ENCODE results near the gene FAS. TPM values are rescaled to one million over a fixed set of nuclear protein-coding genes. Genes with fewer than 3 reads are reported as not detected.

Gene FAS
- polyA plus RNA-seq, 1 of the 3 experiments (the other 2 are of a cell fraction): 31.5 TPM

GRCh38 chr10:88953662-88954061 is 36.9 kb upstream of the FAS start:
- peaks cover 19% of the 10 kb centered on the region; the same call in 1 of the 2 replicates for H3K79me2 ChIP-seq (ENCODE audit: insufficient read depth)
- H3K36me3 ChIP-seq (replicated peaks in 1 of 2; ENCODE audit: control insufficient read depth in 1 of 2, insufficient read depth in 2 of 2, low read length in 1 of 2): no peaks in the 10 kb centered on the region
- no peaks in the 10 kb centered on the region for H3K9me3 ChIP-seq
- POLR2A ChIA-PET: no interaction called here
- 93% methylated on average over 5 of the region's 5 CpGs for WGBS (ENCODE audit: low lambda C conversion rate)
- no peaks in the 10 kb centered on the region for H4K20me1 ChIP-seq (ENCODE audit: insufficient read depth)
- H3K9me2 ChIP-seq: no peaks in the 10 kb centered on the region
- no peaks in the 10 kb centered on the region for H3K27me3 ChIP-seq (ENCODE audit: insufficient read depth)
- H3K9ac ChIP-seq: no peak overlapping the region
- no peak for TF ChIP-seq NRF1 (IDR thresholded peaks at IDR 0.05; ENCODE audit: low read depth, low read length)
- no peak for TF ChIP-seq RCOR1 (IDR thresholded peaks at IDR 0.05; ENCODE audit: low read length)
- TF ChIP-seq NFIC (IDR thresholded peaks at IDR 0.05; ENCODE audit: borderline replicate concordance): no peak
- TF ChIP-seq MXI1 (IDR thresholded peaks at IDR 0.05; ENCODE audit: low read depth, low read length): no peak
- no peak for TF ChIP-seq GABPA (IDR thresholded peaks at IDR 0.05; ENCODE audit: low read depth)
- no peak for TF ChIP-seq USF2 (IDR thresholded peaks at IDR 0.05; ENCODE audit: borderline replicate concordance, low read depth, low read length)
- no peak for TF ChIP-seq SMC3 (IDR thresholded peaks at IDR 0.05; ENCODE audit: low read depth, low read length)
- TF ChIP-seq FOSL2 (IDR thresholded peaks at IDR 0.05; ENCODE audit: borderline replicate concordance, low read depth): no peak
- no peak for TF ChIP-seq GATA2 (CRISPR knock-in tag; IDR thresholded peaks at IDR 0.05)
- TF ChIP-seq RXRA (IDR thresholded peaks at IDR 0.05; ENCODE audit: borderline replicate concordance, low read depth): no peak
- no peak for TF ChIP-seq IRF3 (IDR thresholded peaks at IDR 0.05; ENCODE audit: low read depth, low read length)
- no peak for TF ChIP-seq MEF2A (IDR thresholded peaks at IDR 0.05; ENCODE audit: borderline replicate concordance, low read depth)
- TF ChIP-seq TEAD4 (IDR thresholded peaks at IDR 0.05; ENCODE audit: borderline replicate concordance, insufficient read depth): no peak
- TF ChIP-seq JUND (IDR thresholded peaks at IDR 0.05): no peak
- no peak for TF ChIP-seq MAX (IDR thresholded peaks at IDR 0.05; ENCODE audit: low read depth)
- no peak for TF ChIP-seq TCF12 (IDR thresholded peaks at IDR 0.05)
- no peak overlapping the region for H2AFZ ChIP-seq (ENCODE audit: low read depth)
- no peak for DNase-seq
- peaks cover 37% of the 10 kb centered on the region for H3F3A ChIP-seq (replicated peaks; ENCODE audit: insufficient read depth)
- CTCF ChIA-PET: interaction anchor here (0.8 to 1.3 kb wide), 3 partner anchors 14 to 259 kb away, joined by 3 read pairs; partner anchors contain the start of gene FAS
- peak overlapping the region in 1 of 2 experiments; percentile 84; a peak in 2 of 4 replicates for H3K27ac ChIP-seq (ENCODE audit: low read depth in 2 of 2, low read length in 1 of 2)
- peaks cover 37 to 42% of the 10 kb centered on the region in 2 experiments; a peak in 3 of 4 replicates for H3K4me1 ChIP-seq (ENCODE audit: control insufficient read depth in 1 of 2, insufficient read depth in 2 of 2, low read depth in 1 of 2, low read length in 1 of 2)
- no peak overlapping the region for H3K4me3 ChIP-seq (ENCODE audit: low read depth in 2 of 2, low read length in 1 of 2)
- H3K4me2 ChIP-seq: no peak overlapping the region

DNA sequence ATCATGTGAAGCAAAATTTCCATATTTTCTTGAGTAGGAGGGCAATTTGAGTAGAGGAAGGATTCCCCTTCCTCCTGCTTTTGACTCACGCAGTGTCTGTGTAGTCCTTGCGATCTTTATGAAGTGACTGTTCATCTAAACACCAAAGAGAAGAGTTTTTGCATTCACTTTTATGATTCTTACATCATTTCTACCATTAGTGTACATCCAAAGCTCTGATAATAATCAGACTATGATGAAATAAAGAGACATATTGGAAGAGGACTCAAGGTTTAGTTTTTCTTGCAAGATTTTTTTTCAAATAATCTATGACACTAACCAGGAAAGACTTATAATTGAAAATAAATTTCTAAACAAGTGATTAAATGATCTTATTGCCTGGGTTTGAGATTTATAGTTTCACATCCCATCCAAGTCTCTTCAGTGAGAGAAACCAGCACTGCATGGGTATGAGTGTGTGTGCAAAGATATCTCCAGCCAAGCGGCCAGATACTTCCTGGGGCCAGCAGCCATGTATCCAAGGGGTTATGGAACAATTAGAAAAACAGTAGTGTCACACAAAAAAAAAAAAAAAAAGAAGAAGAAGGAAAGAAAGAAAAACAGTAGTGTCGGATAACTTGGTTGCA is 36.0 kb upstream of the FAS start:
- DNase-seq: no peak
- no peak overlapping the region; a peak in 1 of 4 replicates for H3K27ac ChIP-seq (ENCODE audit: low read depth in 2 of 2, low read length in 1 of 2)
- H2AFZ ChIP-seq (ENCODE audit: low read depth): no peak overlapping the region
- peaks cover 37% of the 10 kb centered on the region for H3F3A ChIP-seq (replicated peaks; ENCODE audit: insufficient read depth)
- H3K36me3 ChIP-seq (replicated peaks in 1 of 2; ENCODE audit: control insufficient read depth in 1 of 2, insufficient read depth in 2 of 2, low read length in 1 of 2): no peaks in the 10 kb centered on the region
- no peak for TF ChIP-seq GABPA (IDR thresholded peaks at IDR 0.05; ENCODE audit: low read depth)
- H3K9me3 ChIP-seq: no peaks in the 10 kb centered on the region
- H3K27me3 ChIP-seq (ENCODE audit: insufficient read depth): no peaks in the 10 kb centered on the region
- H4K20me1 ChIP-seq (ENCODE audit: insufficient read depth): no peaks in the 10 kb centered on the region
- peaks cover 10% of the 10 kb centered on the region; the same call in 1 of the 2 replicates for H3K79me2 ChIP-seq (ENCODE audit: insufficient read depth)
- H3K4me1 ChIP-seq (ENCODE audit: control insufficient read depth in 1 of 2, insufficient read depth in 2 of 2, low read depth in 1 of 2, low read length in 1 of 2): peaks cover 35 to 37% of the 10 kb centered on the region in 2 experiments; a peak in 3 of 4 replicates
- H3K9ac ChIP-seq: no peak overlapping the region
- no peak overlapping the region for H3K4me3 ChIP-seq (ENCODE audit: low read depth in 2 of 2, low read length in 1 of 2)
- 90% methylated on average over 4 of the region's 4 CpGs for WGBS (ENCODE audit: low lambda C conversion rate)
- H3K4me2 ChIP-seq: no peak overlapping the region
- CTCF ChIA-PET: interaction anchor here (0.6 to 1.8 kb wide), 3 partner anchors 10 to 36 kb away, joined by 3 to 4 read pairs (median 3); partner anchors contain the start of gene FAS
- POLR2A ChIA-PET: no interaction called here
- no peaks in the 10 kb centered on the region for H3K9me2 ChIP-seq
